Measurements from ENCODE around the gene SYNGAP1.
"Not testable (repeated sequence)": the region's sequence is repeated elsewhere in the genome, so short reads cannot be mapped to it uniquely, and the experiment has no call there.

The SYNGAP1 gene

DNA sequence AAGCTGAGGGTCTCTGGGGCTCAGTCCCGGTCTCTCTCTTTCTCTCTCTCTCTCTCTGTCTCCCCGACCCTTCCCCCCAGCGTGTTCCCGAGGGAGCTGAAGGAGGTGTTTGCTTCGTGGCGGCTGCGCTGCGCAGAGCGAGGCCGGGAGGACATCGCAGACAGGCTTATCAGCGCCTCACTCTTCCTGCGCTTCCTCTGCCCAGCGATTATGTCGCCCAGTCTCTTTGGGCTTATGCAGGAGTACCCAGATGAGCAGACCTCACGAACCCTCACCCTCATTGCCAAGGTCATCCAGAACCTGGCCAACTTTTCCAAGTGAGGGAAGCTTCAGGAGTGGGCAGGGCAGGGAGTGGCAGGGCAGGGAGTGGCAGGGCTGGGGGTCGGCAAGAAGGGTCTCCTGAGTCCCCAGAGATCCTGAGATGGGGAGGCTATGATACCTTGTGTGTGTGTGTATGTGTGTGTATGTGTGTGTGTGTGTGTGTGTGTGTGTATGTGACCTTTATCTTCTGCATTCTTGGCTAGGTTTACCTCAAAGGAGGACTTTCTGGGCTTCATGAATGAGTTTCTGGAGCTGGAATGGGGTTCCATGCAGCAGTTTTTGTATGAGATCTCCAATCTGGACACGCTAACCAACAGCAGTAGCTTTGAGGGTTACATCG, 20.9 kb downstream of the SYNGAP1 start:
- DNase-seq = no peak

DNA sequence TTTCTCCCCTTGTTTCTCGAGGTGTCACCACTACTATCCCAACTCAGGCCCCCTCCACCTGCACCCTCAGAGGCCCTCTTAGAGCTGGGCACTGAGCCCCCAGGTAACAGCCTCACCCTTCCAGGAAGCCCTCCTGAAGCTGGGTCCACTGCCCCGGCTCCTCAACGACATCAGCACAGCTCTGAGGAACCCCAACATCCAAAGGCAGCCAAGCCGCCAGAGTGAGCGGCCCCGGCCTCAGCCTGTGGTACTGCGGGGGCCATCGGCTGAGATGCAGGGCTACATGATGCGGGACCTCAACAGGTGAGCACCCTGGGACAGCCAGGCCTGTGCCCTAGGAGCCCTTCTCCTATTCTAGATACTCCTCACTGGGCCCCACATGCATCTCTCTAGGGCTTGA, 21.6 kb downstream of the SYNGAP1 start:
- DNase-seq = no peak

DNA sequence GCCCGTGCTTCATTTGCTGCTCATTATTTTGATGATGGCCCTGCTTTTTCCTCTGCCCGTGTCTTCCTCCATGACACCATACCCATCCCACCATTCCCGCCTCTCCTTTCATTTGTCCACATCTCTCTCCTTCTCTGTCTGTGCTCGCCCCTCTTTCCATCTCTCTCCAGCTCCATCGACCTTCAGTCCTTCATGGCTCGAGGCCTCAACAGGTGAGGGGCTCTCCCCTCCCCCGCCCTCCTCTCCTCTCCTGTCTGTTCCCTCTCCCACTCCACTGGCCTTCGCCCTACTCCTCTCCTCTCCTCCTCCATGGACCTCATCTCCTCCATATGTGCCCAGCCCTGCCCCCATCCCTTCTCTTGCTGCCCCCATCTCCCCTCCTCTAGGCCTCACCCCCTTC, 22.4 kb downstream of the SYNGAP1 start:
- DNase-seq = no peak

DNA sequence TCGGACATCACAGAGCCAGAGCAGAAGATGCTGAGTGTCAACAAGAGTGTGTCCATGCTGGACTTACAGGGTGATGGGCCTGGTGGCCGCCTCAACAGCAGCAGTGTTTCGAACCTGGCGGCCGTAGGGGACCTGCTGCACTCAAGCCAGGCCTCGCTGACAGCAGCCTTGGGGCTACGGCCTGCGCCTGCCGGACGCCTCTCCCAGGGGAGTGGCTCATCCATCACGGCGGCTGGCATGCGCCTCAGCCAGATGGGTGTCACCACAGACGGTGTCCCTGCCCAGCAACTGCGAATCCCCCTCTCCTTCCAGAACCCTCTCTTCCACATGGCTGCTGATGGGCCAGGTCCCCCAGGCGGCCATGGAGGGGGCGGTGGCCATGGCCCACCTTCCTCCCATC, 23.2 kb downstream of the SYNGAP1 start:
- DNase-seq = no peak

DNA sequence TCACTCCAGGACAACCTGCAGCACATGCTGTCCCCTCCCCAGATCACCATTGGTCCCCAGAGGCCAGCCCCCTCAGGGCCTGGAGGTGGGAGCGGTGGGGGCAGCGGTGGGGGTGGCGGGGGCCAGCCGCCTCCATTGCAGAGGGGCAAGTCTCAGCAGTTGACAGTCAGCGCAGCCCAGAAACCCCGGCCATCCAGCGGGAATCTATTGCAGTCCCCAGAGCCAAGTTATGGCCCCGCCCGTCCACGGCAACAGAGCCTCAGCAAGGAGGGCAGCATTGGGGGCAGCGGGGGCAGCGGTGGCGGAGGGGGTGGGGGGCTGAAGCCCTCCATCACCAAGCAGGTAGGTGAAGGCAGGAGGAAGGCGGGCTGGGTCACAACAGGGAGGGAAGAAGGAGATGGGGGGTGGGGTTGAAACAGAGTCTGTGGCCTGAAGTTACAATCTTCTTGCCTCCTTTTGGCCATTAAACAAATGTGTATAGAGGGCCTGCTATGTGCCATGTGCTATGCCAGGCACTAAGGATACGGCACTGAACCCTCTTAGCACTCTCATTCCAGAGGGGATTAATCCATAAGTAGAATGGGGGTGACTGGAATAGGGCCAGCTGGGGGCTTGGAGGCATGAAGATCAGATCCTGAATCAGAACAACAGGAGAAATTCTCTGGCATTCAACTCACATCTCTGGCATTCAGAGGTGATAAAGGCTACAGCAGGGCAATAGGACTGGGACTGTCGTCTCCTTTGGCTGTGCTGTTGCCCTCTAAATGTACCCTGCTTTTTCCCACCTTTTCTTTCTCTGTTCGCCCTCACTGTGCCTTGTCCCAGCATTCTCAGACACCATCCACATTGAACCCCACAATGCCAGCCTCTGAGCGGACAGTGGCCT, 24.0 kb downstream of the SYNGAP1 start:
- no peak for DNase-seq

DNA sequence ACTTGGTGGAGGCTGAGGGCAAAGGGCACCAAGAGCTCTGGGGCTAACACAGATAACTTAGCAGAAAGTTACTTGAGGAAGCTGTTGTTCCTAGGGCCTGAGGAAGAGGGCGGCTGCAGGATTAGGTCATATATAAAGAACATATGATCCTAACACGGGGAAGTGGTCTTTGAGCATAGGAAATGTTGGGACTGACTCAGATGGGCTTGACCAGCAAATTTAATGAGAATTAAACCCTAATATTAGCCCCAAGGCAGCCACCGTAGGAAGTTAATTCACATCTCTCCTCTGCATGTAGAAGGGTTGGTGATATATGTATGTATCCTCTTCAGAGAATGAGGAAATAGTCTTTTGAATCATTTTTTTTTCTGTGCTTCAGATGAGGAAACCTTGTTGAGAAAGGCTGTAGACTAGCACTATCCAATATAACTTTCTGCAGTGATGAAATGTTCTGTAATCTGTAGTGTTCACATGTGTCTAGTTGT, 25.3 kb downstream of the SYNGAP1 start:
- no peak for DNase-seq

DNA sequence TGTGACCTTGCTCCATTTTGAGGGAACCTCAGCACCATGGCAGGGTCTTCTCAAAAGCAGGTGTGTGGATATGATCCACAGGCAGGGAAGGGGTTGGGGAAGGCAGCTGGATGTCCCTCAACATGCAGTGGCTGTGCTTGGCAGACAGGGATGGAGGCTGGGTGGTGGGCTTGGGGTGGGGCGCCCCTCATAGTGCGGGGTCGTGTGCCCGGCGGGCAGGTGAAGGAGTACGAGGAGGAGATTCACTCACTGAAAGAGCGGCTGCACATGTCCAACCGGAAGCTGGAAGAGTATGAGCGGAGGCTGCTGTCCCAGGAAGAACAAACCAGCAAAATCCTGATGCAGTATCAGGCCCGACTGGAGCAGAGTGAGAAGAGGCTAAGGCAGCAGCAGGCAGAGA, 26.5 kb downstream of the SYNGAP1 start:
- no peak for DNase-seq

DNA sequence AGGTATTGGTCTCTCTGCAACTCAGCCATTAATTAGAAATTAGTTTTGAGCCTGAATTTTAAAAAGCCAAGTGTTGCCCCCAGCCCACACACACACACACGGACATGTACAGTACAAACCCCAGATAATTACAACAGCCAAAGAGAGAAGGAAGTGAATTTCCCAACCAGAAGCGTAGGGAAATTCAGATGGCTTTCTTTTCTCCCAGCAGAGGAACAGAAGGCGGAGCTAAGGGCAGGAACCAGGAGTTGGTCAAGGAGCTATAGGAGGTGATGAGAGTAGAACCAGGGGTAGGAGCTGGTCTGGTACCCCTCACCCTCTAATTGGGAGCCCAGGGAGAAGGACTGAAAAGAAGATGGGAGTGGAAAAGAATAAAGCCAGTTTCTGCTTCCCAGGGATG, 30.6 kb downstream of the SYNGAP1 start:
- DNase-seq = no peak

DNA sequence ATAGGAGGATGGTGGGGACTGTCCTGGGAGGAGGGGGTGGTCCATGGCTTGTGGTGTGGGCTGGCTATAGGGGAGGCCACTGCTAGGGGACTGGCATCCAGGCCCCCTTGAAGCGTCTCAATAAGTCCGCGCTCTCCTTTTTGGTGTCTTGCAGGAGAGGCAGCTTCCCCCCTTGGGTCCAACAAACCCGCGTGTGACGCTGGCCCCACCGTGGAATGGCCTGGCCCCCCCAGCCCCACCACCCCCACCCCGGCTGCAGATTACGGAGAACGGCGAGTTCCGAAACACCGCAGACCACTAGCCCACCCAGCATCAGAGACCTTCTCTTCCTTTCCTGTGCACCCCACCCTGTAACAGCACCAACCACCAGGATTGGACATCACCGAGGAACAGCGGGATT, 31.7 kb downstream of the SYNGAP1 start:
- no peak for DNase-seq

DNA sequence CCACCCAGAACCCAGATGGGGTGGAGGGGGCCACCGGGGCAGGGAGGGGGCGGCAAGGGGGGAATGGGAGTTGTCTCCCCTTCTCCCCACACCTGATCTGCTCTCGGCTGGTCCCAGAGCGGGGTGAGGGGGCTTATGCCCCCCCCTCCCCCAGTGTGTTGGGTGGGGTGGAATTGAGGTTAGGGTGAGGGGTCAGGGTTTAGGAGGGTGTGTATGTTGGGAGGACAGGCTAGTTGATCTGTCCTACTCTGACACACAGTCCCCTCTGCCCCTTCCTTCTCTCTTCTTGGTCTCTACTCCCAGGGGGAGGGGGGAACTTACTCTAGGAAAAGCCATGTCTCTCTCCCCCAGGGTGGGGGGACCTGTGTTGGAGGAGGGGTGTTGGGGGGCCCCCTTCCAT, 32.6 kb downstream of the SYNGAP1 start:
- no peak for DNase-seq

DNA sequence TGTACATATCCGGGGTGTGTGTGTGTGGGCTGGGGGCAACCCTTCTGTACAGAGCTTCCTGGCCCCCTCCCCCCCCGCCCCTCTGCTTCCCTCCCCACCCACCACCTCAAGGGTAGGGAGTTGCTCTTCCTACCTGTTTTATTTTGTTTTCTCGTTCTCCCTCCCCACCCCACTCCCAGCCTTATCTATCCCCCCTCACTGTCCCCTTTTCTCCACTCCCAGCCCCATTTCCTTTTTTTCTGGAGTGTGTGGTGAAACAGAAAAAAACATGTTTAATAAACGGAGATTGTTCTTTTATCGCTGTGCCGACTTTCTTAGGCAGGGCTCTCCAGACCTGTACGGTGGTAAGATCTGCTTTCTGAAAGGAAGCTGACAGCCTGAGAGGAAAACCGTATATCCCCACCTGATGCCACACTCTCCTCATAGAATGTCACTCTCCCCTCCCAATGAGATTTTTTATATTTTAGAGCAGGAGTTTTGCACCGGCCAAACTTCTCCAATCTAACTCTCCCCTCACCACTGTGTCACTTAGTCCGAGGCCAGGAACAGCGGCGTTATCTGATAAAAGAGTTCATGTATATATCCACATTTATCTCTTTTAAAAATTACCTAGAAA, 33.6 kb downstream of the SYNGAP1 start:
- DNase-seq = no peak

DNA sequence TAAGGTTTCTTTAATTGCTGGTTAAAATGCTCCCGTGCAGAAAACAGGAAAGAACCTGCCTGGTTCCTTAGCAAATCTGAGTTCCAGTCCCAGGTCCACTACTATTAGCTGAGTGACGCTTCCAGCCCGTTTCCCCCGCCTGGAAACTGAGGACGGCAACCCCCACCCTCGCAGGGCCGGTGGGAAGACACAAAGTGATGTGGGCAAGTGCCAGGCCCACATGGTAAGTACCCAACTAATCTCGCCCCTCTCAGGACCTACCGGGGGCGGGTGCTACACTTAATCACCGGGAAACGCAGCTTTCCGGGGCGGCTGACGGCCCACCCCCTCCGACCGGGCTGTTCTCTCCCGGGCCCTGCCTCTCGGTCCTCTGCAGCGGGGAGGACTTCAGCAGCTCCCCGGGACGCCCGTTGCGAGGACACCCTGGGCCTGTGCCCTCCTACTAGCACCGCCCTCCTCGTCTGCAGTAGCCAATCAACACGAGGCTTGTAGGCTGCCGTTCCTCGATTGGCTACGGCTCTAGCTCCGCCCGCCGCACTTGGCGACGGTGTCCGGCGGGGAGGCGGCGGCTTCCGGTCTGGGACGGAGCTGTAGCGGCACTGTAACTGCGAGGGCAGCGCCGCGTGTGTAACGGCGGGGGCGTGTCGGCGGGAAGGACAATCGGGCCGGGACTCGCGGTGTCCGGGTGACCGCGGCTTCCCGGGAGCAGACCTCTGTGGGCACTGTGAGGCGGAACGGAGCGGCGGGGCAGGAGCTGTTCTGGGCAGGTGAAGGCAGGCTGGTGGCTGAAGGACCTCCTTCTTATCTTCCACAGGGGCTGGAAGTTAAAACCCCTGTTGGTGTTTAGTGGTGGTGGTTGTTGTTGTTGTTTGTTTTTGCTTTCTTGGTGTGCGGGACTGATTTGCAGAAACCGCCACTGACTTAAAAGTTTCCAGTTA, 34.4 kb downstream of the SYNGAP1 start, which contains the start of gene ZBTB9:
Gene ZBTB9, plus strand, starts transcription at position 568 of the 938 bp plus-strand sequence. CDS start 525 bp downstream, outside the sequence.
- DNase-seq = no peak

DNA sequence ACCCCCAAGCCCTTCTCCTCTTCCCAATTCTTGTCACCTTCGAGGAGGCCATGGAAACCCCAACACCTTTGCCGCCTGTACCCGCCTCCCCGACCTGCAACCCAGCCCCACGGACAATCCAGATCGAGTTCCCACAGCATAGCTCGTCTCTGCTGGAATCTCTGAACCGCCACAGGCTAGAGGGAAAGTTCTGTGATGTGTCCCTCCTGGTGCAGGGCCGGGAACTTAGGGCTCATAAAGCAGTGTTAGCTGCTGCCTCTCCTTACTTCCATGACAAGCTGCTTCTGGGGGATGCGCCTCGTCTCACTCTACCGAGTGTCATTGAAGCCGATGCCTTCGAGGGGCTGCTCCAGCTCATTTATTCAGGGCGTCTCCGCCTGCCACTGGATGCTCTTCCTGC, 35.2 kb downstream of the SYNGAP1 start:
- no peak for DNase-seq

DNA sequence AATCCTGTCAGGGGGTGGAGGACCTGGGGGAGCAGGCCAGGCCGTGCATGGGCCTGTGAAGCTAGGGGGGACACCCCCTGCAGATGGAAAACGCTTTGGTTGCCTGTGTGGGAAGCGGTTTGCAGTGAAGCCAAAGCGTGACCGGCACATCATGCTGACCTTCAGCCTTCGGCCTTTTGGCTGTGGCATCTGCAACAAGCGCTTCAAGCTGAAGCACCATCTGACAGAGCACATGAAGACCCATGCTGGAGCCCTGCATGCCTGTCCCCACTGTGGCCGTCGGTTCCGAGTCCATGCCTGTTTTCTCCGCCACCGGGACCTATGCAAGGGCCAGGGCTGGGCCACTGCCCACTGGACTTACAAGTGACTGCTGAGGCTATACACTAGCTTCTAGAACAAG, 36.3 kb downstream of the SYNGAP1 start:
- no peak for DNase-seq

DNA sequence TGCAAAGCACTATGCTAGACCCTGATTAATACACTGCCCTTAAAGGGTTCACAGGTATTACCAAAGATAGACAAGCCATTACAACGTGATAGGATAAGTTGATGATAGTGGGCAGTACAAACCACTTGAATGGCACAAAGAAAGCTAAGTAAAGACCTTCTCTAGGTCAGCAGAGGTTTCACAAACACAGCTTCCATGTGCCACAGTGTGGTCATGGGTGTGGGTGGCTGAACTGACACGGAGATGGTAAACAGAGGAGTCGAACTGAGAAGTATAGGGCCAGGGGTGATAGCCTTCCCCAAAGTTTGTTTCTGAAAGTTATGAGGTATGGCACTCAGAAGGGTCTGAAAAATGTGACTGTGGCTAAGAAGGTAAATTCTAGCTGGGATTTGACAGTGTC, 38.8 kb downstream of the SYNGAP1 start:
- no peak for DNase-seq

DNA sequence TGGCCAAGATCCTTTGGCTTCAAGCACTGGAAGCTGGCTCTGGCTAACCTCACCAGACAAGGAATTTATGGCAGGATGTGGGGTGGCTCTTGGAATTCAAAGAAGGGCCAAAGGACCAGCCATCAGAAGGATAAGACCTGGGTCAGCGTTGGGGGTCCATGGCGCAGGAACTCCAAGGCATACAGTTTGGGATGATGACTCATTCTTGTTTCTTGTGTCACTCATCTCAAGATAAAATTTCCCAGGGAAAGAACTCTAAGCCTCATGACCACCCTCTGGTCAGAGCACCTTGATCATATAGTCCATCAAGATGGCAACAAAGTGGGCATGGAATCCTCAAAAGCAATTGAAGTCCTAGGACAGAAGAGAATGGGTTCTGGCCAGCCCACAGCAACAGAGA, 39.4 kb downstream of the SYNGAP1 start:
- no peak for DNase-seq

DNA sequence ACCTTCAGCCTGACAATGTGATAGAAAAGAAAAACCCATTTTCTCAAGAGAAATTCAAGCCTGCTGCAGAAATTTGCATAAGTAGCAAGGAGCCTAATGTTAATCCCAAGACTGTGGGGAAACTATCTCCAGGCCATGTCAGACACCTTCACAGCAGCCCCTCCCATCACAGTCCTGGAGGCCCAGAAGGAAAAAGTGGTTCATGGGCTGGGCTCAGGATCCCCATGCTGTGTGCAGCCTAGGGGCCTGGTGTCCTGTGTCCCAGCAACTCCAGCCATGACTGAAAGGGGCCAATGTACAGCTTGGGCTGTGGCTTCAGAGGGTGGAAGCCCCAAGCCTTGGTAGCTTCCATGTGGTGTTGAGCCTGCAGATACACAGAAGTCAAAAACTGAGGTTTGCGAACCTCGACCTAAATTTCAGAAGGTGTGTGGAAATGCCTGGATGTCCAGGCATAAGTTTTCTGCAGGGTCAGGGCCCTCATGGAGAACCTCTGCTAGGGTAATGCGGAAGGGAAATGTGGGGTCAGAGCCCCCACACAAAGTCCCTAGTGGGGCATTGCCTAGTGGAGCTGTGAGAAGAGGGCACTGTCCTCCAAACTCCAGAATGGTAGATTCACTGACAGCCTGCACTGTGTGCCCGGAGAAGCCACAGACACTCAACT, 46.3 kb downstream of the SYNGAP1 start:
- DNase-seq = no peak

DNA sequence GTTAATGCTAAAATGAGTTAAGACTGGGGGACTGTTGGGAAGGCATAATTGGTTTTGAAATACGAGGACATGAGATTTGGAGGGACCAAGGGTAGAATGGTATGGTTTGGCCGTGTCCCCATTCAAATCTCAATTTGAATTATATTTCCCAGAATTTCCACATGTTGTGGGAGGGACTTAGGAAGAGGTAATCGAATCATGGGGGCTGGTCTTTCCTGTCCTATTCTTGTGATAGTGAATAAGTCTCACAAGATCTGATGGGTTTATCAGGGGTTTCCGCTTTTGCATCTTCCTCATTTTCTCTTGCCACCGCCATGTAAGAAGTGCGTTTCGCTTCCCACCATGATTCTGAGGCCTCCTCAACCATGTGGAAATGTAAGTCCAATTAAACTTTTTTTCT, 47.2 kb downstream of the SYNGAP1 start:
- DNase-seq = no peak

DNA sequence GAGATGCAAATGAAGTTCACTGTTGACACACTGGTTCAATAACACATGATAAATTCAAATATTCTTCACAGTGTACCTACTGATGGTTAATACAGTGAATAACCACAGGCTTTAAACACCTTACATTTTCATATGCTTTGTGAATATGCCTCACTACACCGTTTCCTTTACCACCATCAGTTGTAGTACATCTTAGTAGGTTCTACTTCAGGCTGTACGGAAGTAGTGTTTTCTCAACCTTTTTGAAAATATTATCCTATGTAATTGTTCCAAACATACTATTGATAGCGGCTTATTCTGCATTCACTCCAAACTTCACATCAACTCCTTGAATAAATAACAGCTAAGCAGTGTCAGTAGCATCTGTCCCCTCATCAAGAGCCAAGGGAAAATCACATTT, 49.8 kb downstream of the SYNGAP1 start:
- no peak for DNase-seq

DNA sequence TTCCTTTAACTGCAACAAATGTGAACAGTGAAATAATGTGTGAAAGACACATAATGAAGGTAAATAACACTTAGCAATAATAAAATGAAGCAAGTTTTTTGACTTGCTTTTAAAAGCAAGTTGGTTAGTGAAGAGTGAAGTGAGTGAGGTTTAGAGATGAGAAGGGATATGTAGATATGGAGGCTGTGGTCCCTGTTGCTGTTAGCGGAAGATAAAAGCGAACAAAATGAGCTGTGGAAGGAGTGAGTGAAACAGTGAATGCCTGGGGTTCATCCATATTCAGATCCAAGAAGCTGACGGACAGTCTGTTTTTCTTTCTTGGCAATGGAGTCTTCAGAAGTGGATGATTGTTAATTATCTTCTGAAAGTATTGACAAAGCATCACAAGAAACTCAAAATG, 58.0 kb downstream of the SYNGAP1 start:
- DNase-seq = no peak

DNA sequence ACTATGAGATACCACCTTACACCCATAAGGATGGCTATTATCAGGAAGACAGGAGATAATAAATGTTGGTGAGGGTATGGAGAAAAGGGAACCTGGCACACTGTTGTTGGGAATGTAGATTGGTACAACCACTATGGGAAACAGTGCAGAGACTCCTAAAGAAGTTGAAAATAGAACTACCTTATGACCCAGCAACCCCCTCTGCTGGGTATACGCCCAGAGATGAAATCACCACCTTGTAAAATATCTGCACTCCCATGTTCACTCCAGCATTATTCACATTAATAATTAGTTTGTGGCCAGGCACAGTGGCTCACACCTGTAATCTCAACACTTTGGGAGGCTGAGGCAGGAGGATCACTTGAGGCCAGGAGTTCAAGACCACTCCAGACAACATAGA, 61.3 kb downstream of the SYNGAP1 start:
- DNase-seq = no peak

DNA sequence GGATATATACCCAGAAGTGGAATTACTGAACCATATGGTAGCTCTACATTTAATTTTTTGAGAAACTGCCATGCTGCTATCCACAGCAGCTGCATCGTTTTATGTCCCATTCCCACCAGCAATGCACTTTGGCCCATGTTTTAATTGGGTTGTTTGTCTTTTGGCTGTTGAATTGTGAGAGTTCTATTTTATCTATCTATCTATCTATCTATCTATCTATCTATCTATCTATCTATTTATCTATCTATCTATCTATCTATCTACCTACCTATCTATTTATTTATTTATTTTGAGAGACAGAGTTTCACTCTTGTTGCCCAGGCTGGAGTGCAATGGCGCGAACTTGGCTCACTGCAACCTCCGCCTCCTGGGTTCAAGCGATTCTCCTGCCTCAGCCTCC, 62.8 kb downstream of the SYNGAP1 start:
- DNase-seq = not testable (repeated sequence)
